ENCODE measurements around the gene TPP1.

TPP1 gene

GRCh38 chr11:6650104-6650503, 30.9 kb upstream of the TPP1 start:
- no peak for TF ChIP-seq CTCF (conservative IDR thresholded peaks at IDR 0.05; ENCODE audit: low read depth)
- ChIA-PET CTCF (no interaction called here), POLR2A (ENCODE audit: low non-redundant PET) (no interaction called here)
- no peak overlapping the region for H3K27ac ChIP-seq
- no peak for DNase-seq (ENCODE audit: low spot score)

- no peak overlapping the region for H3K27ac ChIP-seq
- POLR2A ChIA-PET (ENCODE audit: low non-redundant PET): no interaction called here
- no peak for DNase-seq (ENCODE audit: low spot score)
- CTCF ChIA-PET: no interaction called here
- TF ChIP-seq CTCF (conservative IDR thresholded peaks at IDR 0.05; ENCODE audit: low read depth): no peak
Observed at GRCh38 chr11:6648501-6648900, 29.3 kb upstream of the TPP1 start.

GRCh38 chr11:6647836-6648235, 28.6 kb upstream of the TPP1 start:
- ChIA-PET POLR2A (ENCODE audit: low non-redundant PET) (no interaction called here), CTCF (no interaction called here)
- no peak overlapping the region for H3K27ac ChIP-seq
- TF ChIP-seq CTCF (conservative IDR thresholded peaks at IDR 0.05; ENCODE audit: low read depth): no peak
- DNase-seq (ENCODE audit: low spot score): no peak

- DNase-seq (ENCODE audit: low spot score): no peak
- CTCF ChIA-PET: no interaction called here
- no peak overlapping the region for H3K27ac ChIP-seq
Observed at GRCh38 chr11:6646918-6647679, 27.9 kb upstream of the TPP1 start.

GRCh38 chr11:6646576-6646917, 27.3 kb upstream of the TPP1 start:
- ChIA-PET POLR2A (ENCODE audit: low non-redundant PET) (no interaction called here), CTCF (interaction anchor here (0.5 kb wide), 1 partner anchor 26 kb away, joined by 3 read pairs; no protein-coding TSS in a partner anchor)
- DNase-seq (ENCODE audit: low spot score): no peak
- no peak overlapping the region for H3K27ac ChIP-seq
- no peak for TF ChIP-seq CTCF (conservative IDR thresholded peaks at IDR 0.05; ENCODE audit: low read depth)

More at GRCh38 chr11:6646918-6647679, 27.9 kb upstream of the TPP1 start:
- TF ChIP-seq CTCF (conservative IDR thresholded peaks at IDR 0.05; ENCODE audit: low read depth): no peak
- POLR2A ChIA-PET (ENCODE audit: low non-redundant PET): no interaction called here

- no peak for TF ChIP-seq CTCF (conservative IDR thresholded peaks at IDR 0.05; ENCODE audit: low read depth)
- DNase-seq (ENCODE audit: low spot score): no peak
- ChIA-PET POLR2A (ENCODE audit: low non-redundant PET) (no interaction called here), CTCF (interaction anchor here (0.5 kb wide), 1 partner anchor 26 kb away, joined by 3 read pairs; no protein-coding TSS in a partner anchor)
- H3K27ac ChIP-seq: no peak overlapping the region
Observed at GRCh38 chr11:6646071-6646470, 26.8 kb upstream of the TPP1 start.

Measured in RWPE1 (cell line).